Activated CD4-positive, alpha-beta memory T cell treated with anti-CD3 and anti-CD28 coated beads for 36 hours (primary cell): Measurements from ENCODE around the gene ARL2. TPM values are rescaled to one million over a fixed set of nuclear protein-coding genes. Genes with fewer than 3 reads are reported as not detected.
A peak's percentile ranks its signal among the peaks of the same experiment; 100 is the strongest.

Source experiments
- CTCF ChIA-PET: fragments of 350-600 bp; sonication (Branson Sonifier 250); formaldehyde crosslinking; loops from one replicate; lab custom pipeline; 2021; ENCODE audit warnings: antibody characterized with exemption, inconsistent platforms; lab: Charles Lee
- POLR2A ChIA-PET: fragments of 350-600 bp; sonication (Branson Sonifier 250); formaldehyde crosslinking; loops from one replicate; lab custom pipeline; 2021; ENCODE audit warnings: antibody characterized with exemption; lab: Charles Lee
- DNase-seq: peaks from one replicate; pipeline ENCODE4 v3.0.0-alpha.2; 2020
- H3K27ac Mint-ChIP-seq: one replicate; pipeline ENCODE4 v1.8.0; 2021; ENCODE audit warnings: mixed read lengths
- H3K27me3 Mint-ChIP-seq: one replicate; pipeline ENCODE4 v1.8.0; 2021; ENCODE audit warnings: mixed read lengths
- H3K36me3 Mint-ChIP-seq: one replicate; pipeline ENCODE4 v1.8.0; 2021; ENCODE audit warnings: mixed read lengths
- H3K4me1 Mint-ChIP-seq: one replicate; pipeline ENCODE4 v1.8.0; 2021; ENCODE audit warnings: low read depth, mixed read lengths
- H3K4me3 Mint-ChIP-seq: one replicate; pipeline ENCODE4 v1.8.0; 2021; ENCODE audit warnings: mild to moderate bottlenecking, mixed read lengths
- H3K9me3 Mint-ChIP-seq: one replicate; pipeline ENCODE4 v1.8.0; 2021; ENCODE audit warnings: mixed read lengths
- intact Hi-C: fragments of 100-400 bp; cut with micrococcal nuclease; formaldehyde crosslinking; loops from one replicate; pipeline ENCODE4 v1.15.1; 2023
- total RNA-seq, 2 experiments: library from RNA; stranded (reverse); gene quantifications; one replicate each; pipeline ENCODE4 v1.2.3, GENCODE V29; 2021

Gene ARL2
- total RNA-seq, 2 experiments from 2014 or later, result 104 to 109 TPM

DNA sequence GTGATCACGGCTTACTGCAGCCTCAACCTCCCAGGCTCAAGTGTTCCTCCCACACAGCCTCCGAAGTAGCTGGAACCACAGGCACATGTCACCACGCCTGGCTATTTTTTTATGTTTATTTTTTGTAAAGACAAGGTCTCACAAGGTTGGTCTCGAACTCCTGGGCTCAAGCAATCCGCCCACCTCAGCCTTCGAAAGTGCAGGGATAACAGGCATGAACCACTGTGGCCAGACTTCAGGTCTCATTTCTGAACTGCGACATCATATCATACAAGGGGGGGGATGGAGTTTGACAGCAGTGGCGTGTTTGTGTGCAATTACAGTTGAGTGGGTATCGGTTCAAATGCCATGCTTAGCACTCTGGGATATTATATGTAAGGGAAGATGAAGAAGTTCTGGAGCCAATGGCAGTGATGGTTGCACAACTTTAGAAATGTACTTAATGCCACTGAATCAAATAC is 37.5 kb downstream of the ARL2 start:
- Mint-ChIP-seq H3K9me3 (no peaks in the 10 kb centered on the region), H3K4me1 (peaks cover 26% of the 10 kb centered on the region), H3K27ac (no peak overlapping the region), H3K36me3 (no peaks in the 10 kb centered on the region), H3K27me3 (no peaks in the 10 kb centered on the region), H3K4me3 (no peak overlapping the region)
- ChIA-PET POLR2A (no interaction called here), CTCF (interaction anchor here (0.7 kb wide), 1 partner anchor 59 kb away, joined by 3 read pairs; no protein-coding TSS in a partner anchor)
- intact Hi-C loops, result no loop called here
- peak; percentile 24 for DNase-seq

DNA sequence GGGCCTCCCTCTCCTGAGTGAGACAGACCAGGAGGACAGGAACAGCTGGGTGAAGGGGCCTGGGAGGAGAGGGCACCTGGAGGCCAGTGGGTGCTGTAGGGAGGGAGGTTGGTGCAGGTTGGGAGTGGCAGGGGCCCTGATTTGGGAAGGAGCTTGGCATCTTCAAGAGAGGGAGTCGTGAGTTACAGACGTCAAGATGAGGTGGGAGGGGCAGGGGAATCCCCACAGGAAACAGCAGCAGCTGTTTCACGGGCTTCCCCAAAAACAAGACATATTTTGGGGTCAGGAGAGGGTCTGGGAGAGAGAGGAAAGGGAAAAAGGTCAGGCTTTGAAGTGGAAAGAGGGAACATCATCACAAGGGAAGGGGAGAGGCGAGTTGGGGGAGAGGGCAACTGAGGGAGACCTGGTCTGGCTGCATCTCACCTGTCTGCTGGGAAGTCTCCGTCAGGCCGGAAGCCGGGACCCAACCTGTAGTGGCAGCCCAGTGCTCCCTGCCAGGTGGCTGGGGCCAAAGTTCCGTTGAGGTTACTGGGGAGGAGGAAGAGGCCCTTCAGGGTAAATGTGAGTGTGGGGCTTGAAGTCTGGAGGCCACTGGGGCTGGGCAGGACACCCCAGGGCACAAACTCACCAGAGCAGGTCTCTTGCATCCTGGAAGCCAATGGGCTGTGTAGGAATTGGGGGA is 40.0 kb downstream of the ARL2 start:
- no peaks in the 10 kb centered on the region for H3K36me3 Mint-ChIP-seq
- H3K27ac Mint-ChIP-seq, result peak overlapping the region; percentile 5
- H3K4me1 Mint-ChIP-seq, result peaks cover 14% of the 10 kb centered on the region
- ChIA-PET POLR2A (no interaction called here), CTCF (no interaction called here)
- peak; percentile 32 for DNase-seq
- no peaks in the 10 kb centered on the region for H3K27me3 Mint-ChIP-seq
- no peaks in the 10 kb centered on the region for H3K9me3 Mint-ChIP-seq
- peak overlapping the region; percentile 8 for H3K4me3 Mint-ChIP-seq
- intact Hi-C loops, result no loop called here

DNA sequence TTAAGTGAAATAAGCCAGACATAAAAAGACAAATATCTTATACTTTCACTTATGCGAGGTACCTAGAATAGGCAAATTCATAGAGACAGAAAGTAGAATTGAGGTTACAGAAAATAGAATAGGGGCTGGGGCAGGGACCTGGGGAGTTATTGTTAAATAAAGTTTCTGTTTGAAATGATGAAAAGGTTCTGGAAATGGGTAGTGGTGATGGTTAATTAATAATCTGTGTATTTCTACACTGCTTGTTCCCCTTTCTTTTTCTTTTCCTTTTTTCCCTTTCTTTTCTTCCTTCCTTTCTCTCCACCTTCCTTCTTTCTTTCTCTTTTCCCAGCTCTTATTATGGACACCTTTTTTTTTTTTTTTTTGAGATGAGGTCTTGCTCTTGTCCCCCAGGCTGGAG is 41.6 kb downstream of the ARL2 start:
- H3K27me3 Mint-ChIP-seq, result no peaks in the 10 kb centered on the region
- H3K9me3 Mint-ChIP-seq, result no peaks in the 10 kb centered on the region
- H3K4me1 Mint-ChIP-seq, result peaks cover 14% of the 10 kb centered on the region
- ChIA-PET CTCF (interaction anchor here (0.9 kb wide), 1 partner anchor 206 kb away, joined by 3 read pairs; no protein-coding TSS in a partner anchor), POLR2A (interaction anchor here (0.6 kb wide), 1 partner anchor 117 kb away, joined by 3 read pairs; no protein-coding TSS in a partner anchor)
- H3K27ac Mint-ChIP-seq, result no peak overlapping the region
- intact Hi-C loops, result no loop called here
- no peak overlapping the region for H3K4me3 Mint-ChIP-seq
- DNase-seq, result no peak
- no peaks in the 10 kb centered on the region for H3K36me3 Mint-ChIP-seq

- intact Hi-C loops, result no loop called here
- Mint-ChIP-seq H3K36me3 (no peaks in the 10 kb centered on the region), H3K27me3 (no peaks in the 10 kb centered on the region), H3K4me1 (peaks cover 14% of the 10 kb centered on the region), H3K27ac (no peak overlapping the region), H3K9me3 (no peaks in the 10 kb centered on the region), H3K4me3 (no peak overlapping the region)
- CTCF ChIA-PET, result no interaction called here
- DNase-seq, result no peak
- POLR2A ChIA-PET, result no interaction called here
Measured at GRCh38 chr11:65056999-65057398, 43.0 kb downstream of the ARL2 start.

- Mint-ChIP-seq H3K4me1 (peaks cover 14% of the 10 kb centered on the region), H3K36me3 (no peaks in the 10 kb centered on the region), H3K27ac (no peak overlapping the region), H3K4me3 (no peak overlapping the region), H3K27me3 (no peaks in the 10 kb centered on the region), H3K9me3 (no peaks in the 10 kb centered on the region)
- CTCF ChIA-PET, result no interaction called here
- POLR2A ChIA-PET, result no interaction called here
- no peak for DNase-seq
- intact Hi-C loops, result no loop called here
Measured at GRCh38 chr11:65057526-65057925, 43.6 kb downstream of the ARL2 start.

DNA sequence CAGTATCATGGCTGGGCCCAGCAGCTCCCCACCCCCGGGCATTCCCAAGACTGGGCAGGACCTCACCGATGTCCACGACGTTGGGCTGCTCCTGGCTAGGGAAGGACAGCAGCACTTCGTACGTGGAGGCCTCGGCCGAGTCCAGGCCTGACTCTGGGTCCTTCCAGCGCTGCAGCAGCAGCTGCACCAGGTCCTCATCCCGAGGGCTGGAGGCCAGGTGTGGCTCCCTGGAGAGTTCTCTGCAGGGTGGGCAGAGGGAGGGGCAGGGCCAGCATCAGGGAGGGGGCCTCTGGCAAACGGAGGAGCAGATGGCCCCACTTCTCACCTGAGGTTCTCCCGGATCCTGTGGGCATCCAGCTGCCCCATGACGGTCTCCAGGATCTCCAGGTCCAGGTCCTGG is 44.1 kb downstream of the ARL2 start:
- intact Hi-C loops, result no loop called here

GRCh38 chr11:65058419-65059054 is 44.6 kb downstream of the ARL2 start, which contains the start of gene NAALADL1:
Gene NAALADL1, minus strand, starts transcription at chr11:65058553. Its CDS starts 32 bp downstream, at chr11:65058521.
- H3K4me1 Mint-ChIP-seq, result peaks cover 12% of the 10 kb centered on the region
- H3K27ac Mint-ChIP-seq, result no peak within 1 kb of the TSS
- H3K27me3 Mint-ChIP-seq, result no peaks in the 10 kb centered on the region
- intact Hi-C loops, result no loop called here
- no peaks in the 10 kb centered on the region for H3K36me3 Mint-ChIP-seq
- DNase-seq, result no peak
- no peak within 1 kb of the TSS for H3K4me3 Mint-ChIP-seq
- H3K9me3 Mint-ChIP-seq, result no peaks in the 10 kb centered on the region
- POLR2A ChIA-PET, result no interaction called here
- CTCF ChIA-PET, result interaction anchor here (0.8 to 1.4 kb wide), 2 partner anchors 41 to 46 kb away, joined by 3 read pairs; no protein-coding TSS in a partner anchor

More for the DNA sequence above, 44.1 kb downstream of the ARL2 start:
- H3K9me3 Mint-ChIP-seq, result no peaks in the 10 kb centered on the region
- H3K4me3 Mint-ChIP-seq, result no peak overlapping the region
- H3K27me3 Mint-ChIP-seq, result no peaks in the 10 kb centered on the region
- DNase-seq, result no peak
- ChIA-PET CTCF (no interaction called here), POLR2A (no interaction called here)
- H3K36me3 Mint-ChIP-seq, result no peaks in the 10 kb centered on the region
- H3K27ac Mint-ChIP-seq, result no peak overlapping the region
- peaks cover 14% of the 10 kb centered on the region for H3K4me1 Mint-ChIP-seq

DNA sequence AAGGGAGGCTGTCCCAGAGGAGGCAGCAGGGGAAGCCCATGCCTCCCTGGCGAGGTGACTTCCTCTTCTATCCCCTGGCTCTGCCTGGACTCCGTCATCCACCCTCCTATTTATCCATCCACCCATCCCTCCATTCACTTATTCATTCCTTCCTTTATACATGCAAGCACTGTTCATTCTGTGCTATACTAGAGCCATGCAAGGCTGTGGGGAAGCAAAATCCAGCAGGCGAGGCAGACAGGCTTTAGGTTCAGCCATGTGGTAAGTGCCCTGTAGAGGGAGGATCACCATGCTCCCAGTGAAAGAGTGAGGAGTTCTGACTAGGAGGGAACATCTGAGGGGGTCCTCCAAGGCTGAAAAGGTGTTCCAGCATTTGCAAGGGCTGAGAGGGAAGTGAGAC is 45.6 kb downstream of the ARL2 start:
- intact Hi-C loops, result no loop called here
- CTCF ChIA-PET, result interaction anchor here (1.4 kb wide), 1 partner anchor 47 kb away, joined by 3 read pairs; no protein-coding TSS in a partner anchor

GRCh38 chr11:65059959-65060824 is 46.2 kb downstream of the ARL2 start:
- DNase-seq, result no peak

More for the DNA sequence above, 45.6 kb downstream of the ARL2 start:
- Mint-ChIP-seq H3K9me3 (no peaks in the 10 kb centered on the region), H3K36me3 (no peaks in the 10 kb centered on the region), H3K27ac (no peak overlapping the region), H3K4me3 (no peak overlapping the region), H3K27me3 (no peaks in the 10 kb centered on the region), H3K4me1 (peaks cover 3% of the 10 kb centered on the region)
- POLR2A ChIA-PET, result no interaction called here
- DNase-seq, result no peak

DNA sequence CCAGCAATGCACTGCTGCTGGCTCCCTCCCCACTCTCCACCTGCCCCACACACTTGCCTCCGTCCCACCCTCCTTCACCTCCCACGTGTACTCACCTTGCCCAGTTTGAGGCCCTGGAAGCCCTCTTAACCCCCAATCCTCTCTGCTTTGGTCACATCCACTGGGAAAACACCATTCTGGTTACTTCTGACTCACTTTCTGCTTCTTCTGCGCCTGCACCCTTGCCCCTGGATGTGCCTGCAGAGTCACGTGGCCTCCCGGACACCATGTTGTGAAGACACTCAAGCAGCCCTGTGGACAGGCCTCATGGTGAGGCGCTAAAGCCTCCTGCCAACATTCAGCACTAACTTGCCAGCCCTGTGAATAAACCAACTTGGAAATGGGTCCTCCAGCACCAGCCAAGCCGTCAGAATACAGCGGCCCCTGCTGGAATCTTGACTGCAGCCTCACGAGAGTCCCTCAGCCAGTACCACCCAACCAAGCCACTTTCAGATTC is 47.0 kb downstream of the ARL2 start:
- POLR2A ChIA-PET, result no interaction called here
- H3K36me3 Mint-ChIP-seq, result no peaks in the 10 kb centered on the region
- H3K27me3 Mint-ChIP-seq, result no peaks in the 10 kb centered on the region
- no peak overlapping the region for H3K4me3 Mint-ChIP-seq
- CTCF ChIA-PET, result no interaction called here
- H3K27ac Mint-ChIP-seq, result no peak overlapping the region
- H3K9me3 Mint-ChIP-seq, result no peaks in the 10 kb centered on the region
- no peaks in the 10 kb centered on the region for H3K4me1 Mint-ChIP-seq
- no peak for DNase-seq
- intact Hi-C loops, result loop anchor here (5.0 kb wide), 1 partner anchor 49 kb away; the partner anchor contains the start of gene ARL2

More at GRCh38 chr11:65059959-65060824, 46.2 kb downstream of the ARL2 start:
- intact Hi-C loops, result loop anchor here (5.0 kb wide), 1 partner anchor 48 kb away; the partner anchor contains the start of gene ARL2
- H3K27ac Mint-ChIP-seq, result no peak overlapping the region
- H3K4me1 Mint-ChIP-seq, result no peaks in the 10 kb centered on the region
- CTCF ChIA-PET, result no interaction called here
- POLR2A ChIA-PET, result no interaction called here
- no peak overlapping the region for H3K4me3 Mint-ChIP-seq
- no peaks in the 10 kb centered on the region for H3K27me3 Mint-ChIP-seq
- H3K9me3 Mint-ChIP-seq, result no peaks in the 10 kb centered on the region
- no peaks in the 10 kb centered on the region for H3K36me3 Mint-ChIP-seq

GRCh38 chr11:65063532-65063931 is 49.6 kb downstream of the ARL2 start:
- Mint-ChIP-seq H3K9me3 (no peaks in the 10 kb centered on the region), H3K4me1 (no peaks in the 10 kb centered on the region), H3K36me3 (no peaks in the 10 kb centered on the region), H3K27me3 (no peaks in the 10 kb centered on the region), H3K4me3 (no peak overlapping the region), H3K27ac (no peak overlapping the region)
- CTCF ChIA-PET, result no interaction called here
- no peak for DNase-seq
- POLR2A ChIA-PET, result no interaction called here
- intact Hi-C loops, result loop anchor here (5.0 kb wide), 1 partner anchor 51 kb away; the partner anchor contains the start of gene ARL2
